Suprapubic skin (tissue), 4 donors: ENCODE measurements around the gene CCT7.

Experiments used
- CTCF ChIP-seq, 2 donors: fragments of 200-600 bp in 1 of 2; fragments of 450-650 bp in 1 of 2; sonication (generic) in 1 of 2; IDR thresholded peaks; one replicate each; pipeline ENCODE4 v1.5.1; 2016 to 2019; ENCODE audit warnings: antibody characterized with exemption in 2 of 2, mild to moderate bottlenecking in 1 of 2, moderate library complexity in 1 of 2
- EP300 ChIP-seq: sonication (generic); formaldehyde crosslinking; IDR thresholded peaks from one replicate; pipeline ENCODE4 v1.6.1; 2017; ENCODE audit warnings: antibody characterized with exemption
- POLR2A ChIP-seq, 2 donors: fragments of 450-650 bp; IDR thresholded peaks; one replicate each; pipeline ENCODE4 v1.6.1; 2017; ENCODE audit warnings: antibody characterized with exemption in 2 of 2, mild to moderate bottlenecking in 2 of 2, moderate library complexity in 2 of 2
- POLR2AphosphoS5 ChIP-seq, 3 donors: sonication (generic); formaldehyde crosslinking; IDR thresholded peaks; one replicate each; pipeline ENCODE4 v1.6.1; 2017; ENCODE audit warnings: antibody characterized with exemption in 3 of 3

- no peak for TF ChIP-seq CTCF (IDR thresholded peaks at IDR 0.05)
- no peak for TF ChIP-seq POLR2AphosphoS5 (IDR thresholded peaks at IDR 0.05)
- no peak for TF ChIP-seq POLR2A (IDR thresholded peaks at IDR 0.05)
- no peak for TF ChIP-seq EP300
Measured at GRCh38 chr2:73281244-73281643, 47.1 kb downstream of the CCT7 start.
